Activated CD4-positive, alpha-beta T cell treated with anti-CD3 and anti-CD28 coated beads, Interleukin-2, amount 50 U/mL, for 16 hours (primary cell): ENCODE measurements around the gene MTFMT.
"Not testable (repeated sequence)": the region's sequence is repeated elsewhere in the genome, so short reads cannot be mapped to it uniquely, and the experiment has no call there.

Experiments used
- DNase-seq: peaks from one replicate; pipeline ENCODE4 v3.0.0-alpha.2; 2020

Gene MTFMT

DNA sequence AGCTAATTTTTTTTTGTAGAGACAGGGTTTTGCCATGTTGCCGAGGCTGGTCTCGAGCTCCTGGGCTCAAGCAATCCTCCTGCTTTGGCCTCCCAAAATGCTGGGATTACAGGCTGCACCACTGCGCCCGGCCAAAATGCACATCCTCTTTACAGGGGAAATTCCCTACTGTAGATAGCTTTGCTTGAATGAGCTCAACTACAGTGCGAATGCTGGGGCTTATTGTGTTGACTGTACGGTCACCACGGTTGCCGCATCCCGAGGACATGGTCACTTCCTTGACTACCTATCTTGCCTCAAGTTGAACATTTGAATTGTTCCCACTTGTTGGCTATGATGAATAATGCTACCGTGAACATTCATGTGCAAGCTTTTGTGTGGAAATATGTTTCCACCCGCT lies 5.3 kb upstream of the MTFMT start:
- no peak for DNase-seq

- DNase-seq = peak; percentile 50
Measured at GRCh38 chr15:65033659-65034269, 4.3 kb upstream of the MTFMT start.

DNA sequence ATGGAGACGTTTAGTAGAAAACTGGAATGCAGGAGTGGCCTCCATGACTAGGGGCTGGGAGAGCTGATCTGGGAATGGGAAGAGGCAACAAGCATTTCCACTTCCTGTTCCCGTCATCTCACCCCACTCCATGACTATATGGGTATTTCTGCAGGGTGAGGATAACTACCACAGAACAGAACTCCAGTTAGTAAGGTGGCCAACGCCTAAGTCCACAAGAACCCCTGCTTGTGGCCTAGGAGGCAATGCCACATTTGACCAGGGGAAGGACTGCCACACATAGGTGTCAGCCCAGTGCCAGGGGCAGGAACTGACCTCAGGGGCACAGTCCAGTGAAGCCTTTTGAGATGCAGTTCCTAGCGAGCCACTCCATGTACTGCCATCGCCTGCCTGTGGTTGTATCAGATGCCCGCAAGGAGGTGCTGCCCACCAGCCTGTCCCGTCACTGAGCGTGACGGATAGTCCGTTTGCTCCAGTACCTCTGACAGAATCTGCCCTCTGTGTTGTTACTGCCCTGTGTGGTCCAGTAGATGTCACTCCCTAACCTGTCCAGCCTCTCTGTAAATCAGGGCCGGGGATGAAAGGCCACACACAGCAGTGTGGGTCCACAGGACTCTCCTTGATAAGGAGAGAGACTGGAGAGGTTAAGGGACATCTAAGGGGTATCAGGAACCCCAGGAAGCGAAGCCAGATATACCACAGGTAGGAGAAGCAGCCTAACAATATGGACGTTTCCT lies 3.5 kb upstream of the MTFMT start:
- DNase-seq = peak; percentile 51

DNA sequence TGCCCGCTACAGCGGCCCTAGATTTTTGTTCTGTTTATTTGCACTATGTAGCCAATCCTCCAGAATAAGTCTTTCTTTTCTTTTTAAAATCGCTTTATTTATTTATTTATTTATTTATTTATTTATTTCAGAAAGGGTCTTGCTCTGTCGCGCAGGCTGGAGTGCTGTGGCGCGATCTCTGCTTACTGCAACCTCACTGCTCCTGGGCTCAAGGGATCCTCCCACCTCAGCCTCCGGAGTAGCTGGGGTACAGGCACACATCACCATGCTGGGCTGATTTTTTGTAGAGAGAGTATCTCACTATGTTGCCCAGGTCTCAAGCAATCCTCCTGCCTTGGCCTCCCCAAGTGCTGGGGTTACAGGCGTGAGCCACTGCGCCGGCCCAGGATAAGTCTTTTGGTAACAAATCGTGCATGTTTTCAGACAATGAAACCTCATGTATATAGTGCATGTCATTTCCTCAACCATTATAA lies 333 bp upstream of the MTFMT start:
- DNase-seq = no peak

GRCh38 chr15:65028338-65028737 lies 1.1 kb downstream of the MTFMT start:
- DNase-seq = peak; percentile 20

GRCh38 chr15:65027593-65027992 lies 1.8 kb downstream of the MTFMT start:
- no peak for DNase-seq

GRCh38 chr15:65026756-65027155 lies 2.7 kb downstream of the MTFMT start:
- no peak for DNase-seq

DNA sequence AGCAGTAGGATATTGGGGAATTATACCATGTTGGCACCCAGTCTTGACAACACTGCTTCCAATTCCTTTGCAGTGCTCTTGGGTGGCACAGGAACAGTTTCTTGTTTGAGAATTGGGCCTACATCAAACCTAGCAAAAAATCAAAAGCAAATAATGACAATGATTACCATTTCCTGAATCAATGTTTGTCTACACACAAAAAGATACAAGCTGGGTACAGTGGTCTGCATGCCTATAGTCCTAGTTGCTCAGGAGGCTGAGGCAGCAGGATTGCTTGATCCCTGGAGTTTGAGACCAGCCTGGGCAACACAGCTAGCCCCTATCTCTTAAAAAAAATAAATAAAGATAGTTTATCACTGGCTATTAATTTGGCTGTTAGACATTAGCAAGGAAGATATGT lies 8.0 kb downstream of the MTFMT start:
- DNase-seq = no peak

DNA sequence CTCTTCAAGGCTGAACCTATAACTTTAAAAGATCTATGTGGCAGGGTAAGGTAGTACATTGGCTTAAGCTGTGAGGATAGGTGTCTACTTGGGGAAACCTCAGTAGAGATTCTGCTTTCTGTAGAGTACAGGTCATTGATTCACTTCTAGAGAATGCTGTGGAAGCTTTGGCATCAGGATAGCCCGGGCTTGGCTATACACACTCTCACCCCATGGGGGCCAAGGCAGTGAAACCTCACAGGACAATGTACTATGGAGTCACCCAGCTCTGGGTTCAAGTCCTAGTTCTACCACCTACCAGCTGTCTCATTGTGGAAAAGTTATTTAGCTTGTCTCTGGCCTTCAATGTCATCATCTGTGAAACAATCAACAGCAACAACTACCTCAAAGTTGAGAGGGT lies 9.0 kb downstream of the MTFMT start:
- no peak for DNase-seq

- DNase-seq = not testable (repeated sequence)
Measured at GRCh38 chr15:65011198-65011597, 18.2 kb downstream of the MTFMT start.

DNA sequence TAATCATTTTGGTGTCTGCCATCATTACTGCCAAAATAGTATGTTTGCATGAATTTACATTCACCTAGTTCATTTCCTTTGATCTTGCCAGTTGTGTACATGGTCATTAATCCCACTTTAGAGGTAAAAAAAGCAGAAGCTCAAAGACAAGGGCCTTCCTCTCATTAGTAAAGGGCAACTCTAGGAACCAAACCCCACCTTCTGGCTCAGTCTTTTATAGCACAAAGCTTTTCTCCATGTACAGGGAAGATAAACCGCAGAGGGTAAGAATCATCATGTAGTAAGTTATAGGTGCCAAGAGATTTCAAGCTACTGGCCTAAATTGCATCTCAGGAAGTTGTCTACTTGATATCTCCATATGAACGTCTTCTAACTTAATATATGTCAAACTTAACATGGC lies 20.5 kb downstream of the MTFMT start:
- no peak for DNase-seq

GRCh38 chr15:65006876-65007275 lies 22.6 kb downstream of the MTFMT start:
- no peak for DNase-seq

GRCh38 chr15:65004993-65005392 lies 24.4 kb downstream of the MTFMT start:
- no peak for DNase-seq

- no peak for DNase-seq
Measured at GRCh38 chr15:64997745-64998375, 31.6 kb downstream of the MTFMT start.

GRCh38 chr15:64997066-64997465 lies 32.4 kb downstream of the MTFMT start:
- DNase-seq = no peak

DNA sequence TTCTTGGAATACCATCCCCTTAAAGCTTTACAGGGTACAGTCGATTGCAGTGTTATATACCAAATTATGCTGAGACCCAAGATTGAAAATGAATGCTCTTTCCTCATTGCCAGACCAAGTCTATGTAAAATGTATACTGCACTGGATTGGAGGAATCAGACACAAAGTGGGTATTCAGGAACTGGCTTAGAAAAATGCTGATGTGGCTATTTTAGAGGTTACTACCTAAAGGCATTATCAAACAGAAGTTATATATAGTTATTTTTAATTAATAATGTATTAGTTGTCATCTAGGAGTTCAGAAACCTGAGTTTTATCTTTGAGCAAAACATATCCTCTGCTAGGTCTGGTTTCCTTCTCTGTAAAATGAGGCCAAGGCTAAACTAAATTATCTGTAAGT lies 36.1 kb downstream of the MTFMT start:
- no peak for DNase-seq

GRCh38 chr15:64991536-64992135 lies 37.8 kb downstream of the MTFMT start:
- no peak for DNase-seq

- no peak for DNase-seq
Measured at GRCh38 chr15:64990168-64990470, 39.3 kb downstream of the MTFMT start.

DNA sequence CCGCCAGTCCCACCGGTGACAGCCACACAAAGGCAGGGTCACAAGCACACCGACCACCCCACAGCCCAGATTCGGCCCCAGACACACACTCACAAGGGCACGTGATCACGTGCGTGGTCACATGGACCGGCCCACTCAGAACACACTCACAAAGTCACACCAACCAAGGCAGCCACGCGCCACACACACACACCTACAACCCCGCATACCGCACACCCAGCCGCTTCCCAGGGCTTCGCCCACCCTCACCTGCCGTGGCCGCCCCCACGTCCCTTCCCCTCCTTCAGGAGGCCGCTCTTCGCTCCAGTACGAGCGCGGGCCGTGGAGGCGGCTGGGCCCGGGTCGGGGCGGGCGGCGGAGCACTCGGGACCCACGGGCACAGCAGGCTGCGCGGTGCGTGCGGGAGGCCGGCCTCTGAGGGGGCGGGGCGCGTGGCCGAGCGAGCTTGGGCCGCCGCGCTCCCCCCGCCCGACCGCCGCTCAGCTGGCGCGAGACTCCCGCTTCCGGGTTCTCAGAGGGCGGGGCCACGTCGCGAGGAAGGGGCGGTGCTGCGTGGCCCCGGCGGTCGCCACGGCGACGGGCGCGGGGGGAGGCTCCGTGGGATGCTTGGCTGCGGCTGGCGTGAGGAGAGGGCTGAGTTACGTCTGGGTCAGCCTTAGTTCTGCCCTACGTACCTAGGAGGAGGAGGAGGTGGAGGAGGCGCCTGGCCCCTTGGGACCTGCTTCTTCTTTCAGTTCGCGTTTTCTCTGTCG lies 39.8 kb downstream of the MTFMT start, which contains the start of gene SPG21:
SPG21 (minus strand) TSS at position 499 of the 752 bp plus-strand sequence. CDS start 6,345 bp downstream, outside the sequence.
- DNase-seq = peak; percentile 95

- DNase-seq = no peak
Measured at GRCh38 chr15:64987136-64987535, 42.3 kb downstream of the MTFMT start.

DNA sequence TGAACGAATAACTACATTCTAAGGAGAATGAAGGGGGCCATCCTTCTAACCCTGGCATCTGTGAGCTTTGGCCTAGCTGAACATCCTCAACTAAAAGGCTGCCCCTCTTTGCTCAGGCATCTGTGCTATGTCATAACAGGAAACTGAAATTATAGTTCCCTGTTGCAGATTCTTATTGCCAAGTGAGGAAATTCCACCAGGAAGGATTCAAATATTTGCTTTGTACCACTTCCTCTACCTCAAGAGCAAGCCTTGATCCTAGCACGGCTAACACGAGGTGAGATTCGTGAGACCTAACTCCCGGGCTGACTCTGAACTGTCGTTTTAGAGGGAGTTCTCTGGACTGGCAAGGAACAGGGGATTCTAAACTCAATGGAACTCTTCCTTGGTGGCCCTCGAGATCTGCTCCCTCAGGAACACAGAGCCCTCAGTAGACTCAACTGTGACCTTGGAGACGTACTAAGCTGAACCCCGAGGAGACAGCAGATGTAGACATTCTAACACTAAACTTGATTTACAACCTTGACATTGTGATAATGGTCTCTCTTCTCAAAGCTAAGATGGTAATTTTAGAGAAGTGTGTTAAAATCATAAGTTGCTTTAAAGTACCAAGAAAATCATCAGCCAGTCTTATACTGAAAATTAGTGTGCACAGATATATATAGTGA lies 43.9 kb downstream of the MTFMT start:
- DNase-seq = no peak

DNA sequence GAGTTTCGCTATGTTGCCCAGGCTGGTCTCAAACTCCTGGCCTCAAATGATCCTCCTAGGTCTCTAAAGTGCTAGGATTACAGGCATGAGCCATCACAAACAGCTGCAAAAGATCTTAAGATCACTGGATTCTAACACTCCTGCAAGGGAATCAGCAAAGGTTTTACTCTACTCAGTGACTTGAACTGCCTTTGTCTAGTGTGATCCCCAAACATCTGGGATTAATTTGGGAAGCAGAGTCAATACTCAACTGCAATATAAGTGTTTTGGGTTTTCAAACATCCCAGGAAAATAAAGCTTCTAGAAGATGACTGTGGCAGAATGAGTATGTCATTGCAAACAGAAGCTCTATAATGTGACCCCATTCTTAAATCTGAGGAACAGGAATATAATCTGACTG lies 47.0 kb downstream of the MTFMT start:
- no peak for DNase-seq
